Mucosa of descending colon (tissue), 3 donors: ENCODE measurements around the gene KAT7. TPM values are rescaled to one million over a fixed set of nuclear protein-coding genes. Genes with fewer than 3 reads are reported as not detected.

ENCODE experiments used
- ATAC-seq: fragments of 200-7000 bp; cut with Tn5 transposase; one replicate; pipeline ENCODE4 v1.9.1; 2020; ENCODE audit warnings: mild to moderate bottlenecking, moderate library complexity
- DNase-seq, 3 donors: peaks; one replicate each; pipeline ENCODE4 v3.0.0-alpha.2; 2020
- H3K36me3 ChIP-seq: fragments of 200-600 bp; one replicate; pipeline ENCODE4 v1.8.0; 2021; ENCODE audit warnings: low read depth, mild to moderate bottlenecking
- H3K4me1 ChIP-seq: fragments of 200-600 bp; one replicate; pipeline ENCODE4 v1.8.0; 2021; ENCODE audit warnings: low read depth, mild to moderate bottlenecking
- H3K4me3 ChIP-seq: fragments of 200-600 bp; one replicate; pipeline ENCODE4 v1.8.0; 2021; ENCODE audit warnings: mild to moderate bottlenecking
- H3K9me3 ChIP-seq: fragments of 200-600 bp; one replicate; pipeline ENCODE4 v1.8.0; 2021; ENCODE audit warnings: mild to moderate bottlenecking
- intact Hi-C, 2 donors: fragments of 100-400 bp; cut with DNase I in 1 of 2; cut with micrococcal nuclease in 1 of 2; formaldehyde crosslinking; loops; one replicate each; pipeline versions ENCODE4 v1.11.0 to v1.11.1; 2022; cut with DNase I, micrococcal nuclease
- total RNA-seq, 3 donors: library from RNA; stranded (reverse); fragmentation: NEBNext Ultra II Directional in 2 of 3; extraction: Animal tissue kit (Norgen Biotek cat#: 25700) in 2 of 3; gene quantifications; one replicate each; pipeline versions ENCODE4 v1.2.1 to v1.2.4, GENCODE V29; 2021 to 2023
- TF ChIP-seq, protein P1 (sequence below): fragments of 200-600 bp; IDR thresholded peaks from one replicate; pipeline ENCODE4 v1.8.0; 2022; ENCODE audit warnings: antibody characterized with exemption, mild to moderate bottlenecking
- donor health status: DM: no; HTN: no; CAD: no; lungs with moderate emphysema.
- donor health status: DM: no; HTN: no; CAD: no.
- donor health status: DM: no; HTN: yes; CAD: no.

Gene KAT7
- total RNA-seq, 3 donors from 2014 or later = 43.7 to 73.4 (median 59.7) TPM

DNA sequence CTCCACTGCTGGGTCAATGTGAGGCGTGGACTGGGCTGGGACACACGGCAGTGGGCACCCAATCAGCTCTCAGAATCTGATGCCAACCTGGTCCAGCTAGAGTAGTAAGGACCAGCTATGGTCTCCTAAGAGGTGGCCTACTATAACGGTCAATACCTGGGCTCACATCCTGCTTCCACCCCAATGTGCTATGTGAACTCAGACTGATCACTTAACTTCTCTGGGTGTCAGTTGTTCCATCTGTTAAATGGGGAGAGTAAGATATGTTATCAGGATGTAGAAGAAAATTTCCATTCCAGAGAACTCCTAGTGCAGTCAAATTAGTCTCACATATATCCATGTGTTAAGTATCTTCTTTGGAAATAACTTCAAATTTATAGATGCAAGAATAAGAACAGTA lies 38.8 kb upstream of the KAT7 start:
- H3K36me3 ChIP-seq = no peaks in the 10 kb centered on the region
- DNase-seq (no peak), ATAC-seq (no peak)
- no peaks in the 10 kb centered on the region for H3K9me3 ChIP-seq
- H3K4me1 ChIP-seq = peaks cover 3% of the 10 kb centered on the region
- H3K4me3 ChIP-seq = no peak overlapping the region
- TF ChIP-seq, protein P1, sequence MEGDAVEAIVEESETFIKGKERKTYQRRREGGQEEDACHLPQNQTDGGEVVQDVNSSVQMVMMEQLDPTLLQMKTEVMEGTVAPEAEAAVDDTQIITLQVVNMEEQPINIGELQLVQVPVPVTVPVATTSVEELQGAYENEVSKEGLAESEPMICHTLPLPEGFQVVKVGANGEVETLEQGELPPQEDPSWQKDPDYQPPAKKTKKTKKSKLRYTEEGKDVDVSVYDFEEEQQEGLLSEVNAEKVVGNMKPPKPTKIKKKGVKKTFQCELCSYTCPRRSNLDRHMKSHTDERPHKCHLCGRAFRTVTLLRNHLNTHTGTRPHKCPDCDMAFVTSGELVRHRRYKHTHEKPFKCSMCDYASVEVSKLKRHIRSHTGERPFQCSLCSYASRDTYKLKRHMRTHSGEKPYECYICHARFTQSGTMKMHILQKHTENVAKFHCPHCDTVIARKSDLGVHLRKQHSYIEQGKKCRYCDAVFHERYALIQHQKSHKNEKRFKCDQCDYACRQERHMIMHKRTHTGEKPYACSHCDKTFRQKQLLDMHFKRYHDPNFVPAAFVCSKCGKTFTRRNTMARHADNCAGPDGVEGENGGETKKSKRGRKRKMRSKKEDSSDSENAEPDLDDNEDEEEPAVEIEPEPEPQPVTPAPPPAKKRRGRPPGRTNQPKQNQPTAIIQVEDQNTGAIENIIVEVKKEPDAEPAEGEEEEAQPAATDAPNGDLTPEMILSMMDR = no peak
- intact Hi-C loops = no loop called here

DNA sequence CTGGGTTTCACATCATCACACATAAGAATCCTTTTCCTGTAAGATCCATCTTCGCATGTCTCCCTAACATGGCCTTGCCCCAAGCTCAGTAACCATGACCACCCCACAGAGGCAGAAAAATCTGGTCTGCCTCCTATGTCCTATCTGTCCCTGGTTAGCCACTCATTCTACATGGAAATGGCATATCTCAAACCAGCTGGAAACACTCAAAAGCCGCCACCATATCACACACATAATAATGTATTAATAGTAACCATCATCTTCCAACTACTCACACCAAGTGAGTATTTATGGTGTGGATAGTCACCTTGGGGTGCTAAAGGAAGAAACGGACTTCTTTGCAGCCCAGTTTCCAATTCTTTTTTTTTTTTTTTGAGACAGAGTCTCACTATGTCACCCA lies 36.0 kb upstream of the KAT7 start:
- TF ChIP-seq, protein P1 = no peak
- Histone ChIP-seq H3K4me3 (no peak overlapping the region), H3K36me3 (no peaks in the 10 kb centered on the region), H3K4me1 (peaks cover 3% of the 10 kb centered on the region), H3K9me3 (no peaks in the 10 kb centered on the region)
- no peak for ATAC-seq
- intact Hi-C loops = no loop called here
- DNase-seq = no peak

DNA sequence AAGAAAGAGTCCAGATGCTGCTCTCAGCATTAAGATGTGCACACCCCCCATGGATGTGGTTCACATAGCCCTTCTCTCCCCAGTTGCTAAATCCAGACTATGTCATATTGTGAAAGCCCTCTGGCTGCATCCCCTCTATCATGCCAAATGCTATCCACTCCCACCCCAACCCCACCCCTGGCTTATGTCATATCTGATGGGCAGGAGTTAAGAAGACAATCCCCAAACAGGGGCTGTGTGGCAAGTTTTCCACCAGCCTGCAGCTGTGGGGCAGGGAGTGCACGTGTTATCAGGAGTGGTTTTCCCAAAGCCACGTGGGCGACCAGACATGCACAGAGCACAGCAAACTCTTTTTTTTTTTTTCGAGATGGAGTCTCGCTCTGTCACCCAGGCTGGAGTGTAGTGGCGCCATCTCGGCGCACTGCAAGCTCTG lies 34.5 kb upstream of the KAT7 start:
- no peak for ATAC-seq
- TF ChIP-seq, protein P1 = no peak
- H3K4me3 ChIP-seq = no peak overlapping the region
- H3K4me1 ChIP-seq = no peaks in the 10 kb centered on the region
- no peaks in the 10 kb centered on the region for H3K9me3 ChIP-seq
- intact Hi-C loops = no loop called here
- H3K36me3 ChIP-seq = no peaks in the 10 kb centered on the region
- DNase-seq = no peak

DNA sequence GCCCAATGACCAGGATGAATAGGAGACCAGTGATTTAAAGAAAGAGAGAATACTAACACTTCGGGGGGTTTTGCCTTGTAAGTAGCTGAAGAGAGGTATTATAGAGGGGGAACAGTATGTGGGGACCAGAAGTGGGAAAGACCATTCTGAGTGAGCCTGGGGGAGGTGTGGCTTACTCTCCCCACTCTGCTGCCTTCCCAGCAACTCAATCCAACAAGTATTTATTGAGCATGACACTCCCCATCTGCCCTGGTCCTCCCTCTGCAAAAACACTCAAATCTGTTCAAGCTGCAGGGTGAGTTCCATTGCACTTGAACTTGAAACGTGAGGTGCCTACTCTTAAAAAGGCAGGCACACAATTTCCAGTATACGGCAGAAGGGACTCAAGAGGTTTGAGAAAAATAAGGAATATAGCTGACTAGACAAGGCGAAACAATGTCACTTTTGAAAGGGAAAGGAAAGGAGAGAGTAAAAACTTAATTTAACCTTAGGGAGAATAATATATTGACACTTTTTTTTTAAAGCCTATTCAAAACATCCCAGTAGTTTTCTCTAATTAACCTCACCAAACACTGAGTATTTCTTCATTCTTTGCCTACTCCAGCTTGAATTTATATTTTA lies 32.7 kb upstream of the KAT7 start:
- Histone ChIP-seq H3K4me3 (no peak overlapping the region), H3K4me1 (peaks cover 3% of the 10 kb centered on the region), H3K36me3 (no peaks in the 10 kb centered on the region), H3K9me3 (no peaks in the 10 kb centered on the region)
- ATAC-seq = no peak
- DNase-seq = no peak
- TF ChIP-seq, protein P1 = no peak
- intact Hi-C loops = no loop called here

DNA sequence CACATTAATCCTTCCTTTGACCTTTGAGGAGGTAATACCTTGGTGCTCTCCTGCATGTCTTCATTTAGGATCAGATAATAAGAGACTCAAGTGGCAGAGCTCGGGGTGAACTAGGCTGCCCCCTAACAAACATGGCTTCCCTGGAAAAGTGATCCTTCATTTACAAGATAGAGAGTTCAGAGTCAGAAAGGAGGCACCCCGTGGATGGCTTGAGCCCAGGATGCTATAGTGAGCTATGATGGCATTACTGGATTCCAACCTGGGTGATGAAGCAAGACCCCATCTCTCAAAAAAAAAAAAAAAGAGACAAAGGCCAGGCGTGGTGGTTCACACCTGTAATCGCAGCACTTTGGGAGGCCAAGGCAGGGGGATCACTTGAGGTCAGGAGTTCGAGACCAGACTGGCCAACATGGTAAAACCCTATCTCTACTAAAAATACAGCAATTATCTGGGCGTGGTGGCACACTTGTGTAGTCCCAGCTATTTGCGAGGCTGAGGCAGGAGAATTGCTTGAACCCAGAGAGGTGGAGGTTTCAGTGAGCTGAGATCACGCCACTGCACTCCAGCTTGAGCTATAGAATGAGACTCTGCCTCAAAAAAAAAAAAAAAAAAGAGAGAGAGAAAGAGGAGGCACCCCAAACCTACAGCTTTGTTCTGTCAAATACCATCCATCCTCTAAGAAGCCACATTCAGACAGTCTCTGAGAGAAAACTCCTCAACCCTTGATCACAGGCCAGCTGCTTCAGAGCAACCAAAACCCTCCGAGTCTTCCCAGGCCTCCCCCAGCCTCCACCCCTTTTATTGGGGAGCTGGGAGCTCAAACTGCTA lies 31.9 kb upstream of the KAT7 start:
- no peak for ATAC-seq
- peaks cover 4% of the 10 kb centered on the region for H3K4me1 ChIP-seq
- DNase-seq = no peak
- H3K9me3 ChIP-seq = no peaks in the 10 kb centered on the region
- no peaks in the 10 kb centered on the region for H3K36me3 ChIP-seq
- intact Hi-C loops = no loop called here
- TF ChIP-seq, protein P1 = no peak
- no peak overlapping the region for H3K4me3 ChIP-seq
